LHCN-M2 (cell line): ENCODE data around the gene BLM. TPM values are rescaled to one million over a fixed set of nuclear protein-coding genes. Genes with fewer than 3 reads are reported as not detected.
"Not testable (repeated sequence)": the region's sequence is repeated elsewhere in the genome, so short reads cannot be mapped to it uniquely, and the experiment has no call there.

Experiments used
- DNase-seq: peaks from one replicate; pipeline ENCODE4 v3.0.0-alpha.2; 2012; ENCODE audit warnings: low read depth
- polyA plus RNA-seq: library from polyadenylated mRNA; unstranded; fragments of >200 nt; gene quantifications from one replicate; pipeline ENCODE4 v1.2.1, GENCODE V29; 2012; ENCODE audit warnings: missing spikeins
- total RNA-seq: library from RNA; depleted of rRNA; stranded (reverse); fragments of >200 nt; gene quantifications from 2 replicates; pipeline ENCODE4 v1.2.3, GENCODE V29; 2014; rRNA removed

Gene BLM
- total RNA-seq: 13.1 and 14.9 TPM in 2 replicates
- polyA plus RNA-seq: 3.1 TPM

DNA sequence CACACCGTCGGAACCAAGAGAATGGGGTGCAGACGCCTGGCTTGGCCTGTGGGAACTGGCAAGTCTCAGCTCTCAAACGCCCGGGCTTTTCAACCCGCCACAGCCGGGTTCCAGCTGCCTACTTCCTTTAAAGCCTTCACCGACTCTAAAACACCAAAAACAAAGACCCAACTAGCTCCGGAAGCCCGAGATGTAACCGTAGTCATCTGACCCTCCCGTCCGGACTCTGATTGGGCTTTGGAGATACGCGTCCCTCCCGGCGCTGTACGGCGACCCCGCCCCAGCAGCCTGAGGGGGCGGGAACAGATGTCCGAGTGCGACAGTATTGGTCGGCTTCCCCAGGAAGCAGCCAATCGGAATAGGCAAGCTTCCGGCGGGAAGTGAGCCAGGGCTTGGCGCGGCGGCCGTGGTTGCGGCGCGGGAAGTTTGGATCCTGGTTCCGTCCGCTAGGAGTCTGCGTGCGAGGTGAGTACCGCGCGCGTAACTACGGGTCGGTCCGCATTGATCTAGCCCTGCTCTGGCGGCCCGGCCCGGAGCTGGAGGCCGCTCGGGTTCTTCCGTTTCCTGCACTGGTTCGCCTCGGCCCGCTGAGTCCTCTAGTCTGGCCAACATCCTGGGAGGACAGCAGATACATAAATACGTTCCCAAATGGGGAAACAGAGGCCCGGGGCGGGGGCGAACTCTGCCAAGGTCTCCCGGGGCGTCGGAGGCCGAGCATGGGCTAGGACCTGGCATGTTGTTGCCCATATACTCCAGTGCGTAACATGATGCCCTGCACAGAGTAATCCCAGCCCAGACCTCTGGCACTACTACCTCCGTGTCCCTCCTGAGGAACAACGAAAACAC is at the start of gene BLM:
Gene BLM (plus strand): TSS at position 371 of the 846 bp plus-strand sequence. CDS start 30,047 bp downstream, outside the sequence.
- peak; percentile 97 for DNase-seq

DNA sequence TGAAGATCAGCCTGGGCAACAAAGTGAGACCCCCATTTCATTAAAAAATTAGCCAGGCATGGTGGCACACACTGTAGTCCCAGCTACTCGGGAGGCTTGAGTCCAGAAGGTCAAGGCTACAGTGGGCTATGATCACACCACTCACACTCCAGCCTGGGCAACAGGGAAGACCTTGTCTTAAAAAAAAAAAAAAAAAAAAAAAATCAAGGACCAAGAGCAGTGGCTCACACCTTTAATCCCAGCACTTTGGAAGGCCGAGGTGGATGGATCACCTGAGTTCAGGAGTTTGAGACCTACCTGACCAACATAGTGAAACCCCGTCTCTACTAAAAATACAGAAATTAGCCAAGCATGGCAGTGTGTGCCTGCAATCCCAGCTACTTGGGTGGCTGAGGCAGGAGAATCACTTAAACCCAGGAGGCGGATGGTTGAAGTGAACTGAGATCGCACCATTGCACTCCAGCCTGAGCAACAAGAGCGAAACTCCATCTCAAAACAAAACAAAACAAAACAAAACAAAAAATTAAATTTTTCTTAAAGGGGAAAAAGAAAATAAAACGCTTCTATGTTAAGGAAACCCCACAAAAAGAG is 49.3 kb upstream of the BLM start:
- not testable (repeated sequence) for DNase-seq

GRCh38 chr15:90670631-90671030 is 46.5 kb upstream of the BLM start:
- DNase-seq: not testable (repeated sequence)

DNA sequence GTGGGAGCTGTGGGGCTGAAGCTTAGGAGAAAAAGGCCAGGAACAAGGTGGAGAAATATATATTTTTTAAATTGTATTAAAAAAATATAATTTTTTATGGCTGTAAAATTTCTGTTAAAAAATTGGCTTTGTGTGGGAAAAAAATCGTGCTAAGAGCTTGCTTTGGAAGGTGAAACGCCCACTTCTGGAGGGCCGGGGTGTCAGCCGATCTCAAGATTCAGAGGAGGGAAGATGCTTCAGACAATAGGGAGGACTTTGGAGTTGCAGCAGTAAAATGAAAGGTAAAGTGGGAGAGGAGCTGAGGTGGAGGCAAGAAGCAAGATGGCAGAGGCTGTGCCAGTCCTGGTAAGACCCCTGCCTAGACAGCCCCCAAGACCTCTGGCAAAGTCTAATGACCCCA is 45.9 kb upstream of the BLM start:
- DNase-seq: no peak

DNA sequence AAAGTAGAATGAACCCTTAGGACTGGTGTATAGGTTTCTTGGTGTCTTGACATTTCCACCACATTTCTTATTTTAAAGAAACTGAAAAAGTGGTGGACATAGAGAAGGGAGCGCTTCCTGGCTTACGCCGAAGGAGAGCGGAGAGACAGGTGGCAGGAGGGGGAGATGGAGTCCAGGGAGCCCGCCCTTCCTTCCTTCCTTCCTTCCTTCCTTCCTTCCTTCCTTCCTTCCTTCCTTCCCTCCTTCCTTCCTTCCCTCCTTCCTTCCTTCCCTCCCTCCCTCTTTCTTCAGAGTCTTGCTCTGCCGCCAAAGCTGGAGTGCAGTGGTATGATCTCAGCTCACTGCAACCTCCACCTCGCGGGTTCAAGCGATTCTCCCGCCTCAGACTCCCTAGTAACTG is 43.8 kb upstream of the BLM start:
- DNase-seq: not testable (repeated sequence)

- peak; percentile 26 for DNase-seq
Observed at GRCh38 chr15:90674476-90674875, 42.7 kb upstream of the BLM start.

GRCh38 chr15:90675464-90675863 is 41.7 kb upstream of the BLM start:
- no peak for DNase-seq

GRCh38 chr15:90677807-90678790 is 39.0 kb upstream of the BLM start:
- DNase-seq: no peak

- no peak for DNase-seq
Observed at GRCh38 chr15:90679959-90680358, 37.2 kb upstream of the BLM start.

DNA sequence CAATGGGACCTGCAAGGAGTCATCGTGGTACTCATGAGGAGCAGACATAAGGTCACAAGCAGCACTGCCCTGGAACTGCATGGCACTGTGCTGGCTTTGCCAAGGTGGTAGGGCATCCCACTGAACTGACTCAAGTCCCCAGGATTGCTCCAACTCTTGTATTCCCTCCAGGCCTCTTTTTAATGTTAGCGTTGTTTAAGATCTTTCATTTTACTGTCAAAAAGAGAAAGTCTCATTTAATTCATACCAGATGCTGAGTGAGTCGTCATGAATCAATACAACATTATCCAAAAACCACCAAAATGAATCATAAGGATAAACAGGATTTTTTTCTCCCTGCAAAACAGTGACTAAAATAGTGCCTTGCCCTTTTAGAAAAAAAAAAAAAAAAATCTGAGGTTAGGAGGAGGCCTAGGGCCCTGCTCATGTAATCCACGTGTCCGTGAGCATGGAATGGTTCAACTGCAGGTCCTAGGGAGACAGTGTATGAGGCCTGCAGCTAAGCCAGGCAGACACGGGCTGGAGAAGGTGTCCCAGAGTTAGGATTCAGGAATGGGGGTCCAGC is 36.7 kb upstream of the BLM start:
- DNase-seq: peak; percentile 95

DNA sequence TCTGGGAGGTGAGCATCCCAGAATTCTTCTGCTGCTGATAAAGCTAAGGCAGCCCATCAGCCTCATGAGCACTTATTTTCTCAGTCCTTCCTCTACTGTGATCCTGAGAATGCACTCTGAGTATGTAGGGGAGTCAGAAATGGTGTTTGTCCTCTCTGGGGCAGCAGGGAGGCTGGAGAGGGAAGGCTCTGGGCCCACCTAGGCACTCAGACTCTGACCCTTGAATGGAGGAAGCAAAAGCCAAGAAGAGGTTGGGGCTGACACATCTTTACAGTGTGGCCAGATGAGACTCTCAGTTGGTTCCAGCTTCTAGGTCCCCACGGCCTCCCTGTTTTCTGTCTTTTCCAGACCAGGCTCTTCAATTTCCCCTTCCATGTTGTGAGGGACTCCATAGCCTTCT is 36.1 kb upstream of the BLM start:
- DNase-seq: no peak

GRCh38 chr15:90681480-90681879 is 35.7 kb upstream of the BLM start:
- DNase-seq: peak; percentile 84

DNA sequence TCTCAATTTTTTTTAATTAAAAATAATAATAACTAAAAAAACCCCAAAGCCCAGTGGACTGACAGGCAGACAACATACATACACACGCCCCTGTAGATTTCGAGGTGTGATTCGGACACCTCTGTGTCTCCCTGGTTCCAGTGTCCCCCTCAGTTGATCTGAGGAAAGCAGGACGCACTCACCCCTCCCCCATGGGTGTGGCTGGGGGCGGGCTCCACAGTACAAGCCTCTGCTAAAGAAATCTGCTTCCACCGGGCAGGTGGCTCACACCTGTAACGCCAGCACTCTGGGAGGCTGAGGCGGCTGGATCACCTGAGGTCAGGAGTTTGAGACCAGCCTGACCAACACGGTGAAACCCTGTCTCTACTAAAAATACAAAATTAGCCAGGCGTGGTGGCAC is 33.8 kb upstream of the BLM start:
- DNase-seq: no peak

GRCh38 chr15:90683876-90684275 is 33.3 kb upstream of the BLM start:
- DNase-seq: no peak

- no peak for DNase-seq
Observed at GRCh38 chr15:90684281-90684680, 32.9 kb upstream of the BLM start.

GRCh38 chr15:90685591-90686434 is 31.3 kb upstream of the BLM start:
- DNase-seq: no peak

DNA sequence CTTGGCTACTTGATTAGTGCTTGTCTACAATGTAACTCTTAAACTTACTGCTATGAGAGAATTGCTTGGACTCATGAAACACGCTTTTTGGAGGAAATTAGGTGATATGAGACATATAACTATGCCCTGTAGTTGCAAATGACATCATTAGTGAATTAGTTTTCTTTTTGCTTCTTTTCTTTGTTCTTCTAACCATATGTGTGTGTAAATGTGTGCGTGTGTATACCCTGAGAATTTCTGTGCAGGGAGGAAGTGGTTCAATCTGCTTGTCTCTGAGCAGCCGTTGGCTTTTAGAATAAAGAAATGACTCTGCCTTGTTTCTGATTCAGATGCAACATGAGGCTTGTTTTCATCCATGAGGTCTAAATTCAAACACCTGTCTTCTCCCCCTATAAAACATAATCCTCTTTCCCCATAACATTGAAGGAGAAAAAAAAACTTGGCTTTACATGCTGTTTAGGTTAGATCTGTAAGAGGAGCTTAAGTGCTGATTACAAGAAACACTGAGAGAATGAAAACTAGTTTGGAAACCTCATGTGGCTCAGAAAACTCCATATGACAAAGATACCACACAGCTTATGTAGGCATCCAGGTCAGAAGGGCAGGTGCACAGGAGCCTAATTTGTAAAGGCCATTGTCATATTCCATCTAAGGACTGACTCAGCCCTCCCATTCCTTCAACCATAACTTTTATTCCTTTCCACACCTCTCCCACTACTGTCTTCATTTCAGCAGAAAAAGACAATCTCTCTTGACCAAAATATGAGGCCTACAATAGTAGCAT is 30.5 kb upstream of the BLM start:
- peak; percentile 76 for DNase-seq

- DNase-seq: not testable (repeated sequence)
Observed at GRCh38 chr15:90689326-90689961, 27.7 kb upstream of the BLM start.

- no peak for DNase-seq
Observed at GRCh38 chr15:90690585-90690984, 26.6 kb upstream of the BLM start.
